ENCODE measurements around the gene B4GALNT3.

The B4GALNT3 gene

DNA sequence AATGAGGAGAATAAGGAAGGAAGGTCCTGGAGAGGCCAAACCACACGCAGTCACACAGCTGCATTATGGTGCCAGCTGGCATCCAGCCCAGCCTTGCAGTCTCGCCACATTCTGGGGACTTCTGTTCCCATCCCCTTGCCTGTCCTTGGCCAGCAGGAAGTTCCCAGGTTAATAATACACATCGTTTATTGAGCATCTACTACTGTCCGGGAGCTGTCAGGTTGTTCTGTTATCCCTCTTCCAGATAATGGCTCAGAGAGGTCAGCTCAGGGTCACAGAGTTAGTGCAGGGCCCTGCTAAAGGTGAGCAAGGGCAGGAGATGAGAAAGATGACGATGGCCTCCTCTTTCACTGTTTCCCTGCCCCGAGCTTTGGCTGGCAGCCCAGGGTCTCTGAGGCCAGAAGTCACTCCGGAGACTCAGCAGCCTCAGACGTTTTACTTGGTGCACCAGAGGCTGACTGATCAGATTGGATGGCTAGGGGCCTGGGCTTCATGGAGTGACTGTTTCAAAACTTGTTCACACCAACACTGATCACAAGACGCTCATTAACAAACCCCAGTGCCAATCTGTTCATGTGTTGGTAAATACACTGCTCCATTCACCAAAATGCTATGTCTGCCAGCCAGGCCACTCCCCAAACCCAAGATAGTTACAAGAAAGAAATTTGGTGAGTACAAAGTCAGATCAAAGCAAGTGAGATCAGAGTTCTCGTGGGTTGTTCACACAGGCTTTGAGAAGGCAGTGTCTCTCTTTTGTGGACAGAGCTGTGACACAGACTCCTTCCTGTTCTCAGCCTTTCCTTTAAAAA lies 79.2 kb downstream of the B4GALNT3 start:
- DNase-seq (ENCODE audit: low spot score) = peak; percentile 80

DNA sequence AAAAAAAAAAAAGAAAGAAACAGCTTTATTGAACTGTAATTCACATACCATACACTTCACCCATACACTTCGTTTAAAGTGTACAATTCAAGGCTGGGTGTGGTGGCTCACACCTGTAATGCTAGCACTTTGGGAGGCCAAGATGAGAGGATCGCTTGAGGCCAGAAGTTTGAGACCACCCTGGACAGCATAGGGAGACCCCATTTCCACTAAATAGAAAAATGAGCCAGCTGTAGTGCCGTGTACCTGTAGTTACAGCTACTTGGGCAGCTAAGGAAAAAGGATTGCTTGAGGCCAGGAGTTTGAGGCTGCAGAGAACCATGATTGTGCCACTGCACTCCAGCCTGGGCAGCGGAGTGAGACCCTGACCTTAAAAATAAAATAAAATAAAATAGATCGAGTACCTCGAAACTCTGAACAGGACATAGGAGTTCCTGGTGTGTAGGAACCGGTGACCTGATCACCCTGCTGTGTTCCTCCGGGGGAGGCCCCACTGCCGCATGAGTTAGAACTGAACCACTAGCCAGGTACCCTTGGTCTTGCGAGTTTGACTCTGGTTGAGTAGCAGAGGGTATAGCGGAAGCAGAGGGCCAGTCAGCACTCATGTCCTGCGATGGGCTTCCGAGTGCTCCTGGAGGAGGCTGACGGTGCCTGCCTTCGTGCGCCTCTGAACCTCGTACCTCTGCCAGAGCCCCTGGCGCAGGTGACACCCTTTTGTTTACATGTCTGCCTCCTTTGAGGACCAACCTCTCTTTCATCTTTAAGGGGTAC lies 80.0 kb downstream of the B4GALNT3 start:
- no peak for DNase-seq (ENCODE audit: low spot score)

DNA sequence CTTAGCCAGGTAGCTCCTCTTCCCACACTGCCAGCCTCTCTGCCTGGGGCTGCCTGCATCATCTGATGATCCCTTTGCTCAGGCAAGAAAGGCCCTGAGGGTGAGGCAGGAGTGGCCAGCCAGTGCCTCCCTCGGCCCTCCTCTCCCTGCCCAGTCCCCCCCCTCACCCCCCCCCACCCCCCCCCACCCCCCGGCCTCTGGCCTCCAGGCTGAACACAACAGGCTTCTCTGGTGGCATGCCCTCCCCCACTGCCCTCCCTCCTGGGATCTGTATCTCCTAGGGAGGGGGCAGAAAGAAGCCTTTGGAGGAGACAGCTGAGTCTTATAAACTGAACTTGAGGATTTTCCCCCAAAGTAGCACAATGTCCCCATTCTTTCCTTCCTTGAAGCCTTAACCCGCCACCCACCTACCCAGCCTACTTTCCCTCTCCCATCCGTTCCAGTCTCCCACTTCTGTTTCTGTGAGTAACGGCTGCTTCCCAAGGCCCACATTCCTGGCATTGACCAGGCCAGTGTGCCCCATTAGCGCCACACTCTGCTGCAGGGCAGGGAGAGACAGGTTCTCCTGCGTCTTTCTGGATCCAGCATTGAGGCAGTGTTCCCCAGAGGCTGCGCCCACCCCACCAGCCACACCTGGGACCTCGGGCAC lies 82.1 kb downstream of the B4GALNT3 start:
- DNase-seq (ENCODE audit: low spot score) = no peak

- DNase-seq (ENCODE audit: low spot score) = no peak
These were observed 82.8 kb downstream of the B4GALNT3 start for GRCh38 chr12:542395-543113.

GRCh38 chr12:543114-543451 lies 83.3 kb downstream of the B4GALNT3 start:
- no peak for DNase-seq (ENCODE audit: low spot score)

GRCh38 chr12:544142-544541 lies 84.4 kb downstream of the B4GALNT3 start:
- no peak for DNase-seq (ENCODE audit: low spot score)

GRCh38 chr12:544941-545635 lies 85.3 kb downstream of the B4GALNT3 start:
- no peak for DNase-seq (ENCODE audit: low spot score)

GRCh38 chr12:545835-546234 lies 86.1 kb downstream of the B4GALNT3 start:
- no peak for DNase-seq (ENCODE audit: low spot score)

- DNase-seq (ENCODE audit: low spot score) = no peak
These were observed 86.7 kb downstream of the B4GALNT3 start for GRCh38 chr12:546265-546919.

DNA sequence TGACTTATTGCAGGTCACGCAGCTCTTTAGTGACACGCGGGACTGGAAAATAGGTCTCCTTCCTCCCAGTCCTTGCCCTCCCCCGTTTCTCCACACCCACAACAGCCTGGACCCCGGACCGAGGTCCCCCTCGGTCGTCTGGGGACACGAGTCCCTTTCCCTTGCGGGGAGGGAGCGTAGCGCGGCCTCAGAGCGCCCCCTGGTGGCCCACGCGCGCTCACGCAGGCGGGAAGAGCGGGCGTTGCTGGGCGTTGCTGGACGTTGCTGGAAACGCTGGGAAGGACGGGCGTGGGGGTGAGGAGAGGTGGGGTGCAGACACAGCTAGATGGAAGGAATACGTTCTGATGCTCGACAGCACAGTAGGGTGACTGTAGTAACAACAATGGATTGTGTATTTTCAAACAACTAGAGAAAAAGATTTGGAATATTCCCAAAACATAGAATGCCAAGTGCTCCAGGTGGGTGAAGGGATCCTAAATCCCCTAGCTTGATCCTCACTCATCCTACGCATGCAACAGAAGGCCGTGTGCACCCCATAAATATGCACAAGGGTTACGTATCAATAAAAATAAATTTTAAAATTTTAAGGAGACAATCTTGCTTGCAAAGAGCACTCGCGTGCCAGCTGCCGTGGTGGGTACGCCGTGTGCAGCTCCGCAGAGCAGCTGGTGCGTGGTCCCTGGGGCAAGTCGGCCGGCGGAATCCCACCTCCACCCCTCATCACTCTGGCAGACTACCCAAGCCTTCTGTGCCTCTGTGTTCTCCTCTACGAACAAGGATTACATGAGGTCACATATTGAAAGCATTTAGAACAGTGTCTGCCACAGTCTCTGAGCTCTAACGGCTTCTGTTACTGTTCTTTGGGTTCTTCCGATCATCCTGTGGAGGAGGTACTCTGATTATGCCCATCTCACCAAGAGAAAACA lies 87.4 kb downstream of the B4GALNT3 start:
- peak; percentile 77 for DNase-seq (ENCODE audit: low spot score)

- no peak for DNase-seq (ENCODE audit: low spot score)
These were observed 88.2 kb downstream of the B4GALNT3 start for GRCh38 chr12:547883-548470.

DNA sequence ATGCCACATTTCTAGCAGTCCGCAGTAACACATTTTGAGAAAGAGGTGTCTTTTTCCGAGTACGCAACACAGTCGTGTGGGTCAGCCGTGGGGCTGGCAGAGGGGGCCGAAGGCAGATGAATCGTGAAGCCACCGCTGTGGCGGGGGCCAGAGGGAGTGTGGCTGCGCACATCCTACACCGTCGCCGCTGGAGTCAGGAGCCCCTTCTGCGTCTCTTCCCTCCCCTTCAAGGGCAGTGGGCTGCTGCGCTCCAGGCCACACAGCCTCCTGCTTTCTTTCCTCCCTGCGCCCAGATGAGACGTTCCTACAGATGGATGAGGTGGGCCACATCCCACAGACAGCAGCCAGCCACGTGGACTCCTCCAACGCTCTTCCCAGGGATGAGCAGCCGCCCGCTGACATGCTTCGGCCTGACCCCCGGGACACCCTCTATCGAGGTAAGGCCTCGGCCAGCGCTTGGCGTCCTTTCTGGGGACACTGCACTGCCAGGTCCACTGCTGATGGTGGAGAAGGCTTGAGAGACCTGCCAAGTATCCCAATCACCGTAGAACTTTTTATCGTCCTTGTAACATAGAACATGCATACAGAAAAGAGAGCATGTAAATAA lies 89.8 kb downstream of the B4GALNT3 start:
- DNase-seq (ENCODE audit: low spot score) = no peak

GRCh38 chr12:550473-551260 lies 90.9 kb downstream of the B4GALNT3 start:
- no peak for DNase-seq (ENCODE audit: low spot score)

DNA sequence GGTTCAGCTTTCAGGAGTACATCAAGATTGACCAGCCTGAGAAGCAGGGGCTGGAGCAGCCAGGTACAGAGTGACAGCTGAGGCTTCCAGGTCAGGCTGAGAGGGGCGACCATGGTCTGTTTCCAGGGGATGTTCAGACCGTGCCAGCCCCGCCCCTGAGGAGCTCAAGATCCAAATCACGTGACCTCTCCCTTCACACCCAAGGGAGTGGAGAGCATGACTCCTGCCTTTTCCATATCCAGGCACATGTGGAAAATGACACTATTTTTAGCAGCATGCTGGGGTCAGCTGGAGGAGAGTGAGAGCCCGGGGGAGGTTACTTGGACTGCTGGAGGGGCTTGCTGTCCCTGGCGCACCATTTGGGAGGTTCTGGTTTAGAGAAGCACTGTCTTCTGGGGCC lies 92.7 kb downstream of the B4GALNT3 start:
- no peak for DNase-seq (ENCODE audit: low spot score)

DNA sequence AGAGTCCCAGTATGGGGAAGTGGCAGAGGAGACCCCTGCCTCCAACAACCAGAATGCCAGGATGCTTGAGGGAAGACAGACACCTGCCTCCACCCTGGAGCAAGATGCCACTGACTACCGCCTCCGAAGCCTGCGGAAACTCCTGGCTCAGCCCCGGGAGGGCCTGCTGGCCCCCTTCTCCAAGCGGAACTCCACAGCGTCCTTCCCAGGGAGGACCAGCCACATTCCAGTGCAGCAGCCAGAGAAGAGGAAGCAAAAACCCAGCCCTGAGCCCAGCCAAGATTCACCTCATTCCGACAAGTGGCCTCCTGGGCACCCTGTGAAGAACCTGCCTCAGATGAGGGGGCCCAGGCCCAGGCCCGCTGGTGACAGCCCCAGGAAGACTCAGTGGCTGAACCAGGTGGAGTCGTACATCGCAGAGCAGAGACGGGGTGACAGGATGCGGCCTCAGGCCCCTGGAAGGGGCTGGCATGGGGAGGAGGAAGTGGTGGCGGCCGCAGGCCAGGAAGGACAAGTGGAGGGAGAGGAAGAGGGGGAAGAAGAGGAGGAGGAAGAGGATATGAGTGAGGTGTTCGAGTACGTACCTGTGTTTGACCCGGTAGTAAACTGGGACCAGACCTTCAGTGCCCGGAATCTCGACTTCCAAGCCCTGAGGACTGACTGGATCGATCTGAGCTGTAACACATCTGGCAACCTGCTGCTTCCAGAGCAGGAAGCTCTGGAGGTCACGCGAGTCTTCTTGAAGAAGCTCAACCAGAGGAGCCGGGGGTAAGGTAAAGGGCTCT lies 93.7 kb downstream of the B4GALNT3 start:
- no peak for DNase-seq (ENCODE audit: low spot score)

GRCh38 chr12:554001-554285 lies 94.2 kb downstream of the B4GALNT3 start:
- DNase-seq (ENCODE audit: low spot score) = no peak

GRCh38 chr12:556498-556897 lies 96.8 kb downstream of the B4GALNT3 start:
- no peak for DNase-seq (ENCODE audit: low spot score)

DNA sequence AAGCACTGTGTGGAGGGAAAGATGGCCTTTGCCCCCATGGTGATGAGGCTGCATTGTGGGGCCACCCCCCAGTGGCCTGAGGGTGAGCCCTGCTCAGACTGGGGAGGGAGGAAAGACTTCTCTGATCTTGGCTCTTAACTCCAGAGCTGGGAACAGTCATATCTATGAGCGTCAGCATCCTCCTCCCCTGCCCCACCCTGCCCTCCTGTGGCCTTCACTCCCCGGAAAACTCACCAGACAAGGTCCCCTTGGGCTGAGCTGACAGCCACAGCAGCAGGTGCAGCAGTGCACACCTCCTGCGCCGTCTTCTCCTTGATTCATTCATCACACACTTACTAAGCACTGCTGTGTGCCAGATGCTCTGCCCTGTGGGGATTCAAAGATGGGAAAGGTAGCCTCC lies 98.8 kb downstream of the B4GALNT3 start:
- no peak for DNase-seq (ENCODE audit: low spot score)

Measured in LoVo (cell line).